Measurements from ENCODE around the gene TRIM66. TPM values are rescaled to one million over a fixed set of nuclear protein-coding genes. Genes with fewer than 3 reads are reported as not detected.

Gene TRIM66
- total RNA-seq, 1 experiment from 2014 or later = 2.1 TPM

DNA sequence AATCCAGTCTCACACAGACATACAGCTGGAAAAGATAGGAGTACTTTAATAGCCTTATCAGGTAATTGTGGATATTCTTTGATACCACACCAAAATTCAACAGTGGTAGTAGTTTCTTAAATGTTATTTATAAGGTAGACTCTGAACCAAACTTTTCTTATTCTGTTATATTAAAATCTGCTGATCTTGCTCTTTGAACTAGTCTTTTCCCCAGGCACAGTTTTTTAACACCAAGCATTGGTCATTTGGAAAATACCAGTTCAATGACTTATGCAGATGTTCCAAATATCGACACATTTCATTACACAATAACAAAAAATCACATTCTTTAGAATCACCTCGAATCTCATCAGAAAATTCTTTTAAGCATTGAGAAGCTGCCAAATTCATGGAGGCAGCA, 7.6 kb downstream of the TRIM66 start:
- Histone ChIP-seq H4K91ac (ENCODE audit: insufficient read length, low read depth, low read length) (no peak overlapping the region), H4K5ac (ENCODE audit: insufficient read length, low read depth, low read length) (no peak overlapping the region), H2AFZ (ENCODE audit: low read length) (no peak overlapping the region), H2BK5ac (ENCODE audit: insufficient read length, low read length) (no peak overlapping the region), H2AK5ac (ENCODE audit: insufficient read length, low read length) (no peak overlapping the region), H3K23me2 (ENCODE audit: insufficient read length, low read depth, low read length, poor library complexity, severe bottlenecking) (no peaks in the 10 kb centered on the region), H2BK12ac (ENCODE audit: insufficient read length, low read depth, low read length) (no peak overlapping the region), H3K9ac (ENCODE audit: extremely low read depth, insufficient read length, low read length) (no peak overlapping the region), H2BK20ac (ENCODE audit: low read depth, low read length, poor library complexity, severe bottlenecking) (no peak overlapping the region), H3K79me2 (ENCODE audit: insufficient read depth, low read length) (no peaks in the 10 kb centered on the region), H3K14ac (ENCODE audit: insufficient read depth, low read length) (no peak overlapping the region), H3K27me3 (ENCODE audit: insufficient read depth, low read length) (no peaks in the 10 kb centered on the region), H3K4me1 (ENCODE audit: insufficient read depth, low read length) (peaks cover 9% of the 10 kb centered on the region; the same call in 1 of the 2 replicates), H3K27ac (ENCODE audit: insufficient read length, low read depth, low read length) (no peak overlapping the region), H2BK120ac (ENCODE audit: low read depth, low read length, poor library complexity, severe bottlenecking) (no peak overlapping the region), H3K56ac (ENCODE audit: insufficient read length, low read depth, low read length) (no peak overlapping the region), H4K8ac (replicated peaks; ENCODE audit: insufficient read length, low read depth, low read length) (no peak overlapping the region), H3K79me1 (ENCODE audit: insufficient read depth, low read depth, low read length, poor library complexity, severe bottlenecking) (no peaks in the 10 kb centered on the region), H3K9me3 (ENCODE audit: control insufficient read depth, low read depth, low read length) (no peaks in the 10 kb centered on the region), H3K18ac (ENCODE audit: insufficient read length, low read depth, low read length) (no peak overlapping the region), H3K4ac (ENCODE audit: low read depth, low read length) (no peak overlapping the region), H2BK15ac (ENCODE audit: low read depth, low read length) (no peak overlapping the region), H4K20me1 (ENCODE audit: control insufficient read depth, insufficient read depth, insufficient read length) (no peaks in the 10 kb centered on the region), H3T11ph (ENCODE audit: low read length) (no peak overlapping the region), H3K4me2 (ENCODE audit: insufficient read depth, insufficient read length, low read length) (no peak overlapping the region), H3K23ac (ENCODE audit: insufficient read length, low read depth, low read length) (no peak overlapping the region)
- Mint-ChIP-seq H3K36me3 (ENCODE audit: insufficient read depth in 1 of 3, low read depth in 3 of 3) (no peaks in the 10 kb centered on the region), H3K27ac (no peak overlapping the region), H3K4me1 (peaks cover 35 to 37% of the 10 kb centered on the region in 2 experiments), H3K4me3 (no peak overlapping the region), H3K27me3 (ENCODE audit: low read depth) (no peaks in the 10 kb centered on the region), H3K9me3 (no peaks in the 10 kb centered on the region)
- WGBS (ENCODE audit: extremely low coverage, insufficient read length, low lambda C conversion rate) = 100% methylated on average over 1 of the region's 2 CpGs
- TF ChIP-seq, protein P1, sequence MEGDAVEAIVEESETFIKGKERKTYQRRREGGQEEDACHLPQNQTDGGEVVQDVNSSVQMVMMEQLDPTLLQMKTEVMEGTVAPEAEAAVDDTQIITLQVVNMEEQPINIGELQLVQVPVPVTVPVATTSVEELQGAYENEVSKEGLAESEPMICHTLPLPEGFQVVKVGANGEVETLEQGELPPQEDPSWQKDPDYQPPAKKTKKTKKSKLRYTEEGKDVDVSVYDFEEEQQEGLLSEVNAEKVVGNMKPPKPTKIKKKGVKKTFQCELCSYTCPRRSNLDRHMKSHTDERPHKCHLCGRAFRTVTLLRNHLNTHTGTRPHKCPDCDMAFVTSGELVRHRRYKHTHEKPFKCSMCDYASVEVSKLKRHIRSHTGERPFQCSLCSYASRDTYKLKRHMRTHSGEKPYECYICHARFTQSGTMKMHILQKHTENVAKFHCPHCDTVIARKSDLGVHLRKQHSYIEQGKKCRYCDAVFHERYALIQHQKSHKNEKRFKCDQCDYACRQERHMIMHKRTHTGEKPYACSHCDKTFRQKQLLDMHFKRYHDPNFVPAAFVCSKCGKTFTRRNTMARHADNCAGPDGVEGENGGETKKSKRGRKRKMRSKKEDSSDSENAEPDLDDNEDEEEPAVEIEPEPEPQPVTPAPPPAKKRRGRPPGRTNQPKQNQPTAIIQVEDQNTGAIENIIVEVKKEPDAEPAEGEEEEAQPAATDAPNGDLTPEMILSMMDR (conservative IDR thresholded peaks at IDR 0.05) = no peak
- DNase-seq = no peak
